Stimulated activated naive CD4-positive, alpha-beta T cell (primary cell): Measurements from ENCODE around the gene PPP2R3B.
A peak's percentile ranks its signal among the peaks of the same experiment; 100 is the strongest.
"Not testable (repeated sequence)": the region's sequence is repeated elsewhere in the genome, so short reads cannot be mapped to it uniquely, and the experiment has no call there.

ENCODE experiments used
- DNase-seq, 6 experiments: peaks; one replicate each; lab custom pipeline; 2025; lab: John Stamatoyannopoulos, UW

PPP2R3B gene

GRCh38 chrX:352582-353314 is 34.0 kb downstream of the PPP2R3B start:
- DNase-seq = no peak

- no peak for DNase-seq
Measured at GRCh38 chrX:352181-352580, 34.5 kb downstream of the PPP2R3B start.

- DNase-seq = no peak
Measured at GRCh38 chrX:351736-352135, 35.0 kb downstream of the PPP2R3B start.

GRCh38 chrX:351324-351641 is 35.4 kb downstream of the PPP2R3B start:
- DNase-seq = not testable (repeated sequence)

GRCh38 chrX:350534-351323 is 36.0 kb downstream of the PPP2R3B start:
- DNase-seq = no peak

- no peak for DNase-seq
Measured at GRCh38 chrX:350148-350533, 36.6 kb downstream of the PPP2R3B start.

GRCh38 chrX:349702-350101 is 37.0 kb downstream of the PPP2R3B start:
- DNase-seq = no peak

- no peak for DNase-seq
Measured at GRCh38 chrX:349196-349595, 37.5 kb downstream of the PPP2R3B start.

GRCh38 chrX:348461-349117 is 38.1 kb downstream of the PPP2R3B start:
- no peak for DNase-seq

- no peak for DNase-seq
Measured at GRCh38 chrX:347351-348117, 39.2 kb downstream of the PPP2R3B start.

- no peak for DNase-seq
Measured at GRCh38 chrX:346034-346813, 40.5 kb downstream of the PPP2R3B start.

GRCh38 chrX:345020-345925 is 41.4 kb downstream of the PPP2R3B start:
- no peak for DNase-seq

- no peak for DNase-seq
Measured at GRCh38 chrX:344371-344901, 42.3 kb downstream of the PPP2R3B start.

- no peak for DNase-seq
Measured at GRCh38 chrX:341541-342101, 45.1 kb downstream of the PPP2R3B start.

- no peak for DNase-seq
Measured at GRCh38 chrX:340641-341423, 45.9 kb downstream of the PPP2R3B start.

GRCh38 chrX:340121-340520 is 46.6 kb downstream of the PPP2R3B start:
- no peak for DNase-seq

GRCh38 chrX:338836-339400 is 47.8 kb downstream of the PPP2R3B start:
- DNase-seq = peak in 3 of 6 experiments; percentile 15 to 32 (median 17)

GRCh38 chrX:338281-338835 is 48.3 kb downstream of the PPP2R3B start:
- DNase-seq = no peak
